ENCODE results near the gene ALOX5AP. TPM values are rescaled to one million over a fixed set of nuclear protein-coding genes. Genes with fewer than 3 reads are reported as not detected.

ALOX5AP gene
- total RNA-seq, 1 donor from 2014 or later, result 0.57 TPM

GRCh38 chr13:30700364-30700763 is 35.0 kb upstream of the ALOX5AP start:
- Mint-ChIP-seq H3K36me3 (ENCODE audit: low read depth) (no peaks in the 10 kb centered on the region), H3K9me3 (ENCODE audit: low read depth) (no peaks in the 10 kb centered on the region), H3K4me1 (ENCODE audit: low read depth) (peaks cover 32% of the 10 kb centered on the region), H3K4me3 (ENCODE audit: unreplicated experiment) (no peak overlapping the region), H3K27me3 (ENCODE audit: low read depth) (no peaks in the 10 kb centered on the region), H3K27ac (ENCODE audit: unreplicated experiment) (no peak overlapping the region)
- no peak for DNase-seq (ENCODE audit: low spot score)
- no peak for TF ChIP-seq CTCF (IDR thresholded peaks at IDR 0.05)

GRCh38 chr13:30702006-30702405 is 33.3 kb upstream of the ALOX5AP start:
- peaks cover 18% of the 10 kb centered on the region for H3K4me1 Mint-ChIP-seq (ENCODE audit: low read depth)
- H3K27me3 Mint-ChIP-seq (ENCODE audit: low read depth), result no peaks in the 10 kb centered on the region
- H3K36me3 Mint-ChIP-seq (ENCODE audit: low read depth), result no peaks in the 10 kb centered on the region
- DNase-seq (ENCODE audit: low spot score), result no peak
- TF ChIP-seq CTCF (IDR thresholded peaks at IDR 0.05), result no peak
- no peak overlapping the region for H3K4me3 Mint-ChIP-seq (ENCODE audit: unreplicated experiment)
- H3K27ac Mint-ChIP-seq (ENCODE audit: unreplicated experiment), result no peak overlapping the region
- no peaks in the 10 kb centered on the region for H3K9me3 Mint-ChIP-seq (ENCODE audit: low read depth)

GRCh38 chr13:30704596-30704995 is 30.7 kb upstream of the ALOX5AP start:
- no peak for TF ChIP-seq CTCF (IDR thresholded peaks at IDR 0.05)
- DNase-seq (ENCODE audit: low spot score), result no peak
- Mint-ChIP-seq H3K27ac (ENCODE audit: unreplicated experiment) (no peak overlapping the region), H3K4me1 (ENCODE audit: low read depth) (peaks cover 14% of the 10 kb centered on the region), H3K4me3 (ENCODE audit: unreplicated experiment) (no peak overlapping the region), H3K36me3 (ENCODE audit: low read depth) (no peaks in the 10 kb centered on the region), H3K9me3 (ENCODE audit: low read depth) (no peaks in the 10 kb centered on the region), H3K27me3 (ENCODE audit: low read depth) (no peaks in the 10 kb centered on the region)

- H3K9me3 Mint-ChIP-seq (ENCODE audit: low read depth), result no peaks in the 10 kb centered on the region
- no peak overlapping the region for H3K4me3 Mint-ChIP-seq (ENCODE audit: unreplicated experiment)
- no peak for TF ChIP-seq CTCF (IDR thresholded peaks at IDR 0.05)
- no peaks in the 10 kb centered on the region for H3K36me3 Mint-ChIP-seq (ENCODE audit: low read depth)
- DNase-seq (ENCODE audit: low spot score), result no peak
- H3K4me1 Mint-ChIP-seq (ENCODE audit: low read depth), result peaks cover 14% of the 10 kb centered on the region
- no peak overlapping the region for H3K27ac Mint-ChIP-seq (ENCODE audit: unreplicated experiment)
- no peaks in the 10 kb centered on the region for H3K27me3 Mint-ChIP-seq (ENCODE audit: low read depth)
These were observed 29.7 kb upstream of the ALOX5AP start for GRCh38 chr13:30705680-30706079.

GRCh38 chr13:30708541-30708940 is 26.8 kb upstream of the ALOX5AP start:
- DNase-seq (ENCODE audit: low spot score), result no peak
- no peaks in the 10 kb centered on the region for H3K9me3 Mint-ChIP-seq (ENCODE audit: low read depth)
- H3K36me3 Mint-ChIP-seq (ENCODE audit: low read depth), result no peaks in the 10 kb centered on the region
- no peaks in the 10 kb centered on the region for H3K27me3 Mint-ChIP-seq (ENCODE audit: low read depth)
- peak overlapping the region; percentile 42 for H3K27ac Mint-ChIP-seq (ENCODE audit: unreplicated experiment)
- H3K4me3 Mint-ChIP-seq (ENCODE audit: unreplicated experiment), result no peak overlapping the region
- TF ChIP-seq CTCF (IDR thresholded peaks at IDR 0.05), result no peak
- H3K4me1 Mint-ChIP-seq (ENCODE audit: low read depth), result peaks cover 23% of the 10 kb centered on the region
